ENCODE results near the gene AMPH.
"Not testable (repeated sequence)": the region's sequence is repeated elsewhere in the genome, so short reads cannot be mapped to it uniquely, and the experiment has no call there.

Gene AMPH

GRCh38 chr7:38372290-38372689 lies 258.9 kb downstream of the AMPH start:
- 74 to 85% methylated on average over 5 to 6 of the region's 7 CpGs for WGBS, 2 experiments (ENCODE audit: insufficient coverage in 2 of 2)
- no peaks in the 10 kb centered on the region for H3K36me3 ChIP-seq (ENCODE audit: control insufficient read depth, insufficient read depth, low read length)
- no peak overlapping the region for H3K27ac ChIP-seq (ENCODE audit: low read depth, low read length, severe bottlenecking)
- no peaks in the 10 kb centered on the region for H3K4me1 ChIP-seq (ENCODE audit: control insufficient read depth, insufficient read depth, low read length, poor library complexity, severe bottlenecking)
- no peaks in the 10 kb centered on the region for H3K9me3 ChIP-seq (ENCODE audit: control insufficient read depth, low read length)
- no peak overlapping the region for H3K4me3 ChIP-seq (ENCODE audit: extremely low read depth, insufficient read depth, low read length, poor library complexity, severe bottlenecking)

DNA sequence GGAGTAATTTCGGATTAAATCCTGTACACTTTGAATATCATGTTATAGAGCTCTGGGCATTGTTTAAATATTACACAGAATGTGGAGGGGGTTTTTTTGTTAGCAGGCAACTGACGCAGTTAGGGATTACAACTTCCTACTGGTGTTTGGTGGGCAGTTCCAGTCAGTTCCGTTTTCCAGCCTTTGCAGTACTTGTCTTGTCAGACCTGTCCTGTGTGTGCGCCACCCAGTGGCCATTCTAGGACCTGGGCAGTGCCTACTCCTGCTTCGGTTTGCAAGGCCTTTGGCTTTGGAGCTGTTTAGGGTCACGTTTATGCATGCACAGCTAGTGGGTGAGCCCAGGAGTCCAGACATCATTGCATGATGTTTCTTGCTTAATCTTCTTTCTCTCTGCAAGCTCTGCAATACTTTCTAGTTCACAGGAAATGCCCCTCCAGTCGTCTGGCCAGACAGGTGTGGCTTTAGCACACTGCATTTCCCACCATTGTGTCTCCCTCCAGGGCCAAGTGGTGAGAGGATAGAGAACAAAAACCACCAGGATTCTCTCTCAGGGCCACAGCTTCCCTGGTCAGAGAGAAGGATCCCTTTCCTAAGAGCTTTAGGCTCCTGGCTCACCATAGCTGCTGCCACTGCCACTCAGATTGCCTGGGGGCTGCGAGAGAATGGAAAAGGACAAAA lies 261.2 kb downstream of the AMPH start:
- H3K4me3 ChIP-seq (ENCODE audit: extremely low read depth, insufficient read depth, low read length, poor library complexity, severe bottlenecking) = no peak overlapping the region
- 32 to 34% methylated on average over 6 of the region's 8 CpGs for WGBS, 2 experiments (ENCODE audit: insufficient coverage in 2 of 2)
- H3K36me3 ChIP-seq (ENCODE audit: control insufficient read depth, insufficient read depth, low read length) = no peaks in the 10 kb centered on the region
- H3K27ac ChIP-seq (ENCODE audit: low read depth, low read length, severe bottlenecking) = no peak overlapping the region
- no peaks in the 10 kb centered on the region for H3K9me3 ChIP-seq (ENCODE audit: control insufficient read depth, low read length)
- no peaks in the 10 kb centered on the region for H3K4me1 ChIP-seq (ENCODE audit: control insufficient read depth, insufficient read depth, low read length, poor library complexity, severe bottlenecking)

- H3K4me1 ChIP-seq (ENCODE audit: control insufficient read depth, insufficient read depth, low read length, poor library complexity, severe bottlenecking) = no peaks in the 10 kb centered on the region
- WGBS, 2 experiments (ENCODE audit: insufficient coverage in 2 of 2) = 37 to 78% methylated on average over 3 to 4 of the region's 5 CpGs
- H3K27ac ChIP-seq (ENCODE audit: low read depth, low read length, severe bottlenecking) = no peak overlapping the region
Observed at GRCh38 chr7:38368191-38368605, 263.0 kb downstream of the AMPH start.

DNA sequence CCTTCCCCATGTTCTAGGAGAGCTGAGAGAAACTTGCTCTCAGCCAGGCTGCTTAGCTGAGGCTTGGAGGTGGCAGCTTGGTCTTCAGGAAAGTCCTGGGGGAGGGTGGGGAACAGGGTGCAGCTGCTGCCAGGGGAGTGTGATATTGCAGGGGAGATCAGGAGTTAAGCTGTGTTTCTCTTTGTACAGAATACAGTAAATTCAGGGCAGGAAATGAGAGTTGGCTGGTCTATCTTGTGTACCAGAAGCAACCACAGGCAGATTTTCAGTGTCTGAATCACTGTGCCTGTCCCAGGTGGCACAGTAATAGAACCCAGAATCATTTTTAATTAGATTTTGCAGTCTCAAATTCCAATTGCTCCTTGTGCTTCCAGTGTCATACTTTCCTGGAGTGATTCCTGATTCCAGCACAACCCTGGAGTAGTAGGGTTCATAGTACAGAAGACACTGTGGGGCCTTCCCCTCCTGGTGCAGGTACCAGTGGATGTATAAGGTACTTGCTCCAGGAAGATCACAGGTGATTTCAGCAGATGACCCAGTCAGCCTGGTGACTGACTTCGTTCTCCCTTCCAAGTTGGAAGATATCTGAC lies 263.8 kb downstream of the AMPH start:
- 100% methylated on average over 1 of the region's 1 CpG for WGBS, 2 experiments (ENCODE audit: insufficient coverage in 2 of 2)
- Histone ChIP-seq H3K36me3 (ENCODE audit: control insufficient read depth, insufficient read depth, low read length) (no peaks in the 10 kb centered on the region), H3K27ac (ENCODE audit: low read depth, low read length, severe bottlenecking) (no peak overlapping the region), H3K4me1 (ENCODE audit: control insufficient read depth, insufficient read depth, low read length, poor library complexity, severe bottlenecking) (no peaks in the 10 kb centered on the region), H3K4me3 (ENCODE audit: extremely low read depth, insufficient read depth, low read length, poor library complexity, severe bottlenecking) (no peak overlapping the region), H3K9me3 (ENCODE audit: control insufficient read depth, low read length) (no peaks in the 10 kb centered on the region)

More at GRCh38 chr7:38368191-38368605, 263.0 kb downstream of the AMPH start:
- Histone ChIP-seq H3K4me3 (ENCODE audit: extremely low read depth, insufficient read depth, low read length, poor library complexity, severe bottlenecking) (no peak overlapping the region), H3K36me3 (ENCODE audit: control insufficient read depth, insufficient read depth, low read length) (no peaks in the 10 kb centered on the region), H3K9me3 (ENCODE audit: control insufficient read depth, low read length) (no peaks in the 10 kb centered on the region)

GRCh38 chr7:38363379-38363778 lies 267.8 kb downstream of the AMPH start:
- WGBS, 2 experiments (ENCODE audit: insufficient coverage in 2 of 2) = 9 to 37% methylated on average over 3 of the region's 3 CpGs
- not testable (repeated sequence) for H3K27ac ChIP-seq (ENCODE audit: low read depth, low read length, severe bottlenecking); H3K4me1 ChIP-seq (ENCODE audit: control insufficient read depth, insufficient read depth, low read length, poor library complexity, severe bottlenecking); H3K4me3 ChIP-seq (ENCODE audit: extremely low read depth, insufficient read depth, low read length, poor library complexity, severe bottlenecking); H3K9me3 ChIP-seq (ENCODE audit: control insufficient read depth, low read length); H3K36me3 ChIP-seq (ENCODE audit: control insufficient read depth, insufficient read depth, low read length)

DNA sequence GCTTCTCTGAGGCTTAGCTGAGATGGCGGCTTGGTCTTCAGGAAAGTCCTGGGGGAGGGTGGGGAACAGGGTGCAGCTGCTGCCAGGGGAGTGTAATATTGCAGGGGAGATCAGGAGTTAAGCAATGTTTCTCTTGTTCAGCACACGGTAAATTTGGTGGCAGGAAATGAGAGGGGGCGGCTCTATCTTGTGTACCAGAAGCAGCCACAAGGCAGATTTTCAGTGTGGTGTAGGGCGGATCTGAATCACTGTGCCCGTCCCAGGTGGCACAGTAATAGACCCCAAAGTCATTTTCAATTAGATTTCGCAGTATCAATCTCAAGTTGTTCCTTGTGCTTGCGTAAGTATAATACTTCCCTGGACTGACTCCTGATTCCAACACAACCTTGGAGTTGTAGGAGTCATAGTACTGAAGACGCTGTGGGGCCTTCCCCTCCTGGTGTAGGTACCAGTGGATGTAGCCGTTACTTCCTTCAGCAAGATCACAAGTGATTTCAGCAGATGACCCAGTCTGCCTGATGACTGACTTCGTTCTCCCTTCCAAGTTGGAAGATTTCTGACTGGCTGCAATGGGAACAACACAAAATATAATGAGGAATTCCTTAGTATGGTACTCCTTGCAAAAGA lies 268.4 kb downstream of the AMPH start:
- H3K27ac ChIP-seq (ENCODE audit: low read depth, low read length, severe bottlenecking); H3K4me3 ChIP-seq (ENCODE audit: extremely low read depth, insufficient read depth, low read length, poor library complexity, severe bottlenecking); H3K9me3 ChIP-seq (ENCODE audit: control insufficient read depth, low read length); H3K4me1 ChIP-seq (ENCODE audit: control insufficient read depth, insufficient read depth, low read length, poor library complexity, severe bottlenecking); H3K36me3 ChIP-seq (ENCODE audit: control insufficient read depth, insufficient read depth, low read length): not testable (repeated sequence)
- 95 to 96% methylated on average over 6 to 8 of the region's 10 CpGs for WGBS, 2 experiments (ENCODE audit: insufficient coverage in 2 of 2)

DNA sequence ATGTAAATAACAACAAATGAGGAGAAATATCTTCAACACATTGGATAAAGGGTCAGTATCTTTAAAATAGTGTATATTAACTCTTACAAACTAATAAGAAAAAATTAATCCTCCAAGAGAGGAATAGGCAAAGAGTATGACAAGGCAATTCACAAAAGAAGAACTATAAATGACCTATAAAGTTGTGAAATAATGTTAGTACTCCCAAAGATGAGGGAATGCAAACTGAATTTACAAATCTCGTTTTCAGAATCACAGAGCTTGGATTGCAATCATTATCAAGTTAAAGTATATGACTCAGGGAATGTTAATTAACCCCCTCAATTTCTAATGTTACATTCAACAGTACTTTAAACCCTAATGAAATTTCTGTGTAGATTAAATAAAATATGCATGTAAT lies 270.4 kb downstream of the AMPH start:
- H3K4me1 ChIP-seq (ENCODE audit: control insufficient read depth, insufficient read depth, low read length, poor library complexity, severe bottlenecking) = no peaks in the 10 kb centered on the region
- WGBS, 2 experiments (ENCODE audit: insufficient coverage in 2 of 2) = no CpG with 5 or more reads among the region's 1 CpG
- no peaks in the 10 kb centered on the region for H3K36me3 ChIP-seq (ENCODE audit: control insufficient read depth, insufficient read depth, low read length)
- no peaks in the 10 kb centered on the region for H3K9me3 ChIP-seq (ENCODE audit: control insufficient read depth, low read length)
- no peak overlapping the region for H3K27ac ChIP-seq (ENCODE audit: low read depth, low read length, severe bottlenecking)
- no peak overlapping the region for H3K4me3 ChIP-seq (ENCODE audit: extremely low read depth, insufficient read depth, low read length, poor library complexity, severe bottlenecking)

GRCh38 chr7:38359071-38359601 lies 272.0 kb downstream of the AMPH start:
- H3K27ac ChIP-seq (ENCODE audit: low read depth, low read length, severe bottlenecking); H3K36me3 ChIP-seq (ENCODE audit: control insufficient read depth, insufficient read depth, low read length); H3K4me1 ChIP-seq (ENCODE audit: control insufficient read depth, insufficient read depth, low read length, poor library complexity, severe bottlenecking); H3K4me3 ChIP-seq (ENCODE audit: extremely low read depth, insufficient read depth, low read length, poor library complexity, severe bottlenecking); H3K9me3 ChIP-seq (ENCODE audit: control insufficient read depth, low read length): not testable (repeated sequence)
- 69 to 90% methylated on average over 3 of the region's 5 CpGs for WGBS, 2 experiments (ENCODE audit: insufficient coverage in 2 of 2)

DNA sequence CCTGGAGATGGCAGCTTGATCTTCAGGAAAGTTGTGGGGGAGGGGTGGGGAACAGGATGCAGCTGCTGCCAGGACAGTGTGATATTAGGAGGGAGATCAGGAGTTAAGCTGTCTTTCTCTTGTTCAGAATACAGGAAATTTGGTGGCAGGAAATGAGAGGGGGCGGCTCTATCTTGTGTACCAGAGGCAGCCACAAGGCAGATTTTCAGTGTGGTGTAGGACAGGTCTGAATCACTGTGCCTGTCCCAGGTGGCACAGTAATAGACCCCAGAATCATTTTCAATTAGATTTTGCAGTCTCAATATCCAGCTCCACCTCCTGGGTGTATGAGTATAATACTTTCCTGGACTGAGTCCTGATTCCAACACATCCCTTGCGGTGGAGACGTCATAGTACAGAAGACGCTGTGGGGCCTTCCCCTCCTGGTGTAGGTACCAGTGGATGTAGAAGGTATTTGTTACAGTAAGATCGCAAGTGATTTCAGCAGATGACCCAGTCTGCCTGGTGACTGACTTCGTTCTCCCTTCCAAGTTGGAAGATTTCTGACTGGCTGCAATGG lies 272.8 kb downstream of the AMPH start:
- 92% methylated on average over 4 to 5 of the region's 6 CpGs for WGBS, 2 experiments (ENCODE audit: insufficient coverage in 2 of 2)
- not testable (repeated sequence) for H3K4me1 ChIP-seq (ENCODE audit: control insufficient read depth, insufficient read depth, low read length, poor library complexity, severe bottlenecking); H3K27ac ChIP-seq (ENCODE audit: low read depth, low read length, severe bottlenecking); H3K4me3 ChIP-seq (ENCODE audit: extremely low read depth, insufficient read depth, low read length, poor library complexity, severe bottlenecking); H3K9me3 ChIP-seq (ENCODE audit: control insufficient read depth, low read length); H3K36me3 ChIP-seq (ENCODE audit: control insufficient read depth, insufficient read depth, low read length)

DNA sequence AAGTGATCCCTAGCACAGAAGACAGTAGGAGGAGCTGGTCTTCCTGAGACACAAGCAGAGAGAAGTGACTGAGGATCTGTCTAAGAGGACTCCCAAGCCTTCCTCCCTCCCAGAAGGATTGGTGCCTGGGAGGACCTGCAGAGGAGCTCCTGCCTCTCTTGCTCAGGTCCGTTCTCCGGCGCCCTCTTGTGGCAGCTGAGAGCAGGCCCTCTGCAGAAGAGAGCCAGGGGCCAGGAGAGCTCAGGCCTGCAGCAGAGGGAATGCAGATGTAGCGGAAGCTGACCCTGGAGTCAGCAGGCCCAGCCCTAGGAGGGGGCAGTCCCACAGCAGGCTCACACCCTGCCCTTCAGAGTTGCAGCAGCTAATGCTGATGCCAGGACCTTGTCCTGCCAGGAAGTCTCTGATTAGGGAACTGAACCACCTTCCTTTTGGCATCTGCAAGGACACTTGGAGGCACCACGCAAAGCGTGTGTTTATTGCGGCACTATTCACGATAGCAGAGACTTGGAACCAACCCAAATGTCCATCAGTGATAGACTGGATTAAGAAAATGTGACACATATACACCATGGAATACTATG lies 276.8 kb downstream of the AMPH start:
- not testable (repeated sequence) for H3K36me3 ChIP-seq (ENCODE audit: control insufficient read depth, insufficient read depth, low read length); H3K4me1 ChIP-seq (ENCODE audit: control insufficient read depth, insufficient read depth, low read length, poor library complexity, severe bottlenecking); H3K4me3 ChIP-seq (ENCODE audit: extremely low read depth, insufficient read depth, low read length, poor library complexity, severe bottlenecking); H3K9me3 ChIP-seq (ENCODE audit: control insufficient read depth, low read length); H3K27ac ChIP-seq (ENCODE audit: low read depth, low read length, severe bottlenecking)
- WGBS, 2 experiments (ENCODE audit: insufficient coverage in 2 of 2) = 17% methylated on average over 3 of the region's 8 CpGs; no CpG with 5 or more reads in 1 of the 2 experiments
